ENCODE results near the gene TESPA1.
A peak's percentile ranks its signal among the peaks of the same experiment; 100 is the strongest.
"Not testable (repeated sequence)": the region's sequence is repeated elsewhere in the genome, so short reads cannot be mapped to it uniquely, and the experiment has no call there.

Gene TESPA1

GRCh38 chr12:54945082-54945481 lies 39.5 kb downstream of the TESPA1 start:
- no peak for DNase-seq (ENCODE audit: low read depth)

- not testable (repeated sequence) for DNase-seq (ENCODE audit: low read depth)
Measured at GRCh38 chr12:54943292-54943691, 41.3 kb downstream of the TESPA1 start.

- DNase-seq (ENCODE audit: low read depth): no peak
Measured at GRCh38 chr12:54941659-54942058, 42.9 kb downstream of the TESPA1 start.

- no peak for DNase-seq (ENCODE audit: low read depth)
Measured at GRCh38 chr12:54940727-54941315, 43.7 kb downstream of the TESPA1 start.

GRCh38 chr12:54937929-54938328 lies 46.6 kb downstream of the TESPA1 start:
- DNase-seq (ENCODE audit: low read depth): no peak

- DNase-seq (ENCODE audit: low read depth): no peak
Measured at GRCh38 chr12:54937376-54937775, 47.2 kb downstream of the TESPA1 start.

GRCh38 chr12:54936736-54937135 lies 47.8 kb downstream of the TESPA1 start:
- no peak for DNase-seq (ENCODE audit: low read depth)

- DNase-seq (ENCODE audit: low read depth): peak; percentile 76
Measured at GRCh38 chr12:54935235-54935951, 49.2 kb downstream of the TESPA1 start.

- no peak for DNase-seq (ENCODE audit: low read depth)
Measured at GRCh38 chr12:54934419-54934818, 50.1 kb downstream of the TESPA1 start.

- DNase-seq (ENCODE audit: low read depth): no peak
Measured at GRCh38 chr12:54933376-54933775, 51.2 kb downstream of the TESPA1 start.

GRCh38 chr12:54932691-54933090 lies 51.9 kb downstream of the TESPA1 start:
- no peak for DNase-seq (ENCODE audit: low read depth)

- DNase-seq (ENCODE audit: low read depth): no peak
Measured at GRCh38 chr12:54932038-54932437, 52.5 kb downstream of the TESPA1 start.

- no peak for DNase-seq (ENCODE audit: low read depth)
Measured at GRCh38 chr12:54929998-54930397, 54.6 kb downstream of the TESPA1 start.

- DNase-seq (ENCODE audit: low read depth): no peak
Measured at GRCh38 chr12:54926246-54926645, 58.3 kb downstream of the TESPA1 start.

GRCh38 chr12:54924972-54925707 lies 59.4 kb downstream of the TESPA1 start:
- no peak for DNase-seq (ENCODE audit: low read depth)

GRCh38 chr12:54917001-54917488 lies 67.5 kb downstream of the TESPA1 start:
- DNase-seq (ENCODE audit: low read depth): no peak
